GM20431 (cell line): ENCODE measurements around the gene BRAP.
"Not testable (repeated sequence)": the region's sequence is repeated elsewhere in the genome, so short reads cannot be mapped to it uniquely, and the experiment has no call there.

Source experiments
- in situ Hi-C: fragments of 300-500 bp; cut with MseI, MboI; formaldehyde crosslinking; loops from one replicate; pipeline ENCODE4 v1.15.0; 2020; ENCODE audit warnings: low sequenced_read_pairs; ENCODE audit not compliant: unreplicated experiment

The BRAP gene

DNA sequence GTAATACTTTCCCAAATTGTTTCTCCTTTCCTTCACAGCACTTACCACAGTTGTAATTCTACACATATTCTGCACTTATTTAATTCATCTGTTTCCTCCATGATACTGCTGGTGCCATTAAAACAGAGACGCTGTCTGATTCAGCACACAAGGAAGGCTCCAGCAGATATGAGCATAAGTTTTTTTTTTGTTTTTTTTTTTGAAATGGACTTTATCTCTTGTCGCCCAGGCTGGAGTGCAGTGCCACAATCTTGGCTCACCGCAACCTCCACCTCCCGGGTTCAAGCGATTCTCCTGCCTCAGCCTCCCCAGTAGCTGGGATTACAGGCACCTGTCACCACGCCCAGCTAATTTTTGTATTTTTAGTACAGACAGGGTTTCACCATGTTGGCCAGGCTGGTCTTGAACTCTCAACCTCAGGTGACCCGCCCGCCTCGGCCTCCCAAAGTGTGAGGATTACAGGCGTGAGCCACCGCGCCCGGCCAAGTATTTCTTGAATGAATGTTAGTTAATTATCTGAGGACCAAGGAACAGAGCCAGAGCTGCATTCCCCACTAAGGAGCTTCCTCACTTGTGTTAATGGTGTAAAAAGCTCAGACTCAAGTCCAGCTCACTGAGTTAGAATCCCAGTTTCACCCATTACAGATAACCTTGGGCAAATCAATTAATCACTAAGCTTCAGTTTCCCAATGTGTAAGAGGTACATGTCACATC is 1.1 kb downstream of the BRAP start:
- in situ Hi-C loops = not testable (repeated sequence)

DNA sequence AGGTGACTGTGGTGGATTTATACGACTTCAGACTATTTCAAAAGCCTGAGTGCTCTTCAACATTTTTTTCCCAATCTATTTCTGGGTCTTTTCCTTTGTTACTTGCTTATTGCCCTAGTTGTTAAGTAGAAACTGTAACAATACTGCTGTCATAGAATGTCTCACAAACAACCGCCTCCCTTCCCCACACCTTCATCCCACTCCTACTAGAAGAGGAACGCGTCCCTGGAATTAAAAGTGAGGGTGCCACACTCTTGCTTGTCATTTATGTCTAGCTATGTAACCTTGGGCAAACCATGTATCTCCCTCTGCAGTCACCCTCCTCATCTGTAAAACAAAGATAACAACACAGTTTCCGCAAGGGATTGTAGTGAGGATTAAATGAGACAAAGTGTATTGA is 8.6 kb downstream of the BRAP start:
- in situ Hi-C loops = no loop called here

DNA sequence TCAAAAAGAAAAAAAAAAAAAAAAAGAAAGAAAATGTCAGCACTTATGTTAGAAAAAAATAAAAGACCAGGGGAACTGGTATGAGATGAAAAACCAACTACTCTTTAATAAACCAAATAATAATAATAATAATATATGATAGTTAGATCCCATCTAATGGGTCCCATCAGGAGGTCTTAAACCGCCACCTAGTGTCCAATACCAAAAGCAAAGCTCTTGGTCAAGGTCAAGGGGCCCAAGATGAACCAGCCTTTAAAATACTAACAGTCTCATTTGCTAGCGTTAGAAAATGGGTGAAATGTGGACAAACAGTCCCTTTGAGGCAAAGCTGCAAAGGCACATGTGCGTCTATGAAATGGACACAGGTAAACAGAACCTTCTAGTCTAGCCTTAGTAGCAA is 12.3 kb downstream of the BRAP start:
- in situ Hi-C loops = no loop called here

DNA sequence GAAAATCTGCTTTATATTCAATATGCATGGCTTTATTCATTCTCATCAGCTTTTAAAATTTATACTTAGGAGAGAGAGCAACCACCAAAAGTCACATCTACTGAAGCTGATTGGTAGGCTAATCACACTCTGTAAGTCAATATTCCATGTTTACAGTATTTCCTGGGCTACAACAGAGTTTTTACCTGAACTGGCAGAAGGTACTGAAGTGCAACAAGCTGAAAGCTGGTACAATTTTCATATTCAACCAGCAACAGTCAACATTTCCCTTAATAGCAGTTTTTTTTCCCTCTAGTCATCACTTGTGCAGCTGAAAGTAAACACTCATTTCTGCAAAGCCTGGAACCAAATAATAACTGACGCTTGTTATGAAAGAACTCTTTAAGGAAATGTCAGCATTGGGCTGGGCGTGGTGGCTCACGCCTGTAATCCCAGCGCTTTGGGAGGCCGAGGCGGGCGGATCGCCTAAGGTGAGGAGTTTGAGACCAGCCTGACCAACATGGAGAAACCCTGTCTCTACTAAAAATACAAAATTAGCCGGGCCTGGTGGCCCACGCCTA is 12.9 kb downstream of the BRAP start:
- in situ Hi-C loops = no loop called here

DNA sequence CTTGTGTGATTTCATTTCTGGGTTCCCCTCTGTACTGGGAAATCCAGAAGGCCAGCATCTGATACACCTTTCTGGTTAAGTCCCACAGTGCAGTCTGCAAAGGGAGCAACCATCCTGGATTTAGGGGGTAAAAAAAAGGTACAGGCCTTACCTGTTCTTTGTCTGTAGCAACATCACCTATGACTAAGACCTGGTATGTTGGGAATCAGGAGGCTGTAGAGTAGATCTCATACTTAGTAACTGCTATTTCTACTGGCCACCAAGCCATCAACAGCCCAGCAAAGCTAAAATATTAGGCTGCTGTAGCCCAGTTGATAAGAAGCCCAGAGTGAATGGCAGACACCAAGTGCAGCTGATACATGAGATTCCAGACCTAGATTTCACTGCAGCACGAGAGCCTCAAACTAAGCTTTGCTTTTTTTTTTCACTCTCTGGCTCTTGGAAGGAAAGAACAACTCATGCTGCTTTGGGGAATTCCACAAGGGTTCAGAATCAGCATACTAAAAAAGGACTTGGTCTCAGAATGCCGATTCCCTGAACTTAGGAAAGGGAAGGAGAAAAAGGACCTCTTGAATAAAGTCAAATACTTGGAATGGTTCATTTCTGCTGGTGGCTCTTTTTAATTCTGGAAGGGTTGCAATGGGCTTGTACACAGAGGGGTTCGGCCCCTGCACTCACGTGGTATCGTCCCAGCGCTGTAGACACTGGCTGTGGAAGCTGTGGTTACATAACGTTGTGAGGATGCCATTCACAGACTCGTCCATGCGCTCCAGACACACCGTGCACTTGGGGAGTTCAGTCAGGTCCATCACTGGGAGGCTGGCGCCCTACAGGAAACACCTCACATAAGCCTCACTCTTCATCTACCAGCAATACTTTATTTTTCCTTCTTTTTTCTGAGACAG is 20.5 kb downstream of the BRAP start:
- in situ Hi-C loops = no loop called here

DNA sequence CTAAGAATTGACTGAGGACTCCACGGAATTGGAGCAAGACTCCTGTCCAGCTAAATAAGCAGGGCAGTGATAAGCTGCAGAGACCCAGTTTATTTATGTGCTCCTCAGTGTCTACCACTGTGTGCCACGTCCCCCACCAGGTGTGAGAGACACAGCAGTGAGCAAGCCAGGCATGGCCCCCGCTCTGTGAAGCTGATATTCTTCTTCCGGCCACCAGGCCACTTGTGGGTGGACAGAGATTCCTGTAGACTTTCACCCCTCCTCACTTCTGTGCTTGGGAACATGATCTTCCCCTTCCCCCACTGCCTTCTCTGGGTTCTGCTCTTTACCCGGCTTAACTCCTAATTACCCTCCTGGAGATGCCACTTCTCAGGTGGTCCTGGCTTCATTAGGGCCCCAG is 21.3 kb downstream of the BRAP start:
- in situ Hi-C loops = no loop called here

DNA sequence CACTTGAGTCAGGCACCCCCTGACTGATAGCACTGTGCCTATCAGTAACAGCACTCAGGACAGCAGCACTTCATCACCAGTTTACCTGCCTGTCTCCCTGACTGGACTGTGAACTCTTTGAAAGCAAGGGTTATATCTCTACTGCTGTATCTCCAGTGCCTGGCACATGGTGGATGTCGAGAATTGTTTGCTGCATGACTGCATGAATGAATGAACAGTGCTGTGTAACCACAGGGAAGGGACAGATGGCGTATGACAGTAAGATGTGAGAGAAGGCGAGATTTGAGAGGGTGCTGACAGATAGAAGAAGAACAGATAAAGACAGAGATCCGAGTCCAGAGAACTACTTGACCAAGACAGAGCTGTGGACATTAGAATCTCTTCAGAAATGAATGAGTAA is 29.7 kb downstream of the BRAP start:
- in situ Hi-C loops = no loop called here

DNA sequence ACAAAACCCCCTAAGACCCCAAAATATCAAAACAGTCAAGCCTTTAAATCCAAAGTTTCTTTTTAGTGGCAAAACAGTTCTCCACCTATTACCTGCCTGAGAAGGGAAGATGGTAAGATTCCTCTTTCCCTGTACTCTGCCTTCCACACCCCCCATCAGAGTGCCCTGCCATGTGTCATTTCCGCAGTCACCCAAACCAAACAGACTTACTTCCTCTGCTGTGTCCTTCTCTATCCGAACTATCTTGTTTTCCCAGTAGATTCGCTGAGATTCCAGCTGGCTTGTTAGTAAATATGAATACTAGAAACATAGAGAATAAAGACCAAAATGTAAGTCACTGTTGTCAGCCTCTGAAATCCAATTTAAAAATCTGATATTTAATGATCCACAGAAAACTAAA is 30.4 kb downstream of the BRAP start:
- in situ Hi-C loops = no loop called here

DNA sequence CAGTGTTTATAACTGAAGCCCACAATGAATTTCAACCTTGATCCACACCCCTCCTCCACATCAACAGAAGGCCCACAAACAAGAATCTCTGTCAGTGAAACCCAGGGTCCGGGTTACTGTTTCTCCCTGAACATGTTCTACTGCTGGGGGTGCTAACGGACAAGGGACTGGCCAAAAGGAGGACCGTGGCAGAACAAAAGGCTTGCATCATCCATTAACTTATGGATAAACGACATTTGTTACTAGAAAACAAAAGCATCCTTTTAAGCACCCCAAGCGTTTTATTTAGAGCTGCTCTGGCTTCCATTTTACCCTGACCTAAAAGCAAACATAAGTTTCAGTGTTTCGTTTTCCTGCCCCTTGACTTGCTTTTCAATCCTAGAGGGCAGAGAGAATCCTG is 32.2 kb downstream of the BRAP start:
- in situ Hi-C loops = no loop called here

DNA sequence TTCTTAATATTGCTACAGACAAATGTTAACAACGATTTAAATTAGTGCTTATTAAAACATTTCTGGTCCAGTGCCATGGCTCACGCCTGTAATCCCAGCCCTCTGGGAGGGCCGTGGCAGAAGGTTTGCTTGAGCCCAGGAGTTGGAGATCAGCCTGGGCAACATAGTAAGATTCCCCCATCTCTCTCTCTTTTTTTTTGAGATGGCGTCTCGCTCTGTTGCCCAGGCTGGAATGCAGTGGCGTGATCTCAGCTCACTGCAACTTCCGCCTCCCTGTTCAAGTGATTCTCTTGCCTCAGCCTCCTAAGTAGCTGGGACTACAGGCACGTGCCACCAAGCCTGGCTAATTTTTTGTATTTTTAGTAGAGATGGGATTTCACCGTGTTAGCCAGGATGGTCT is 33.2 kb downstream of the BRAP start:
- in situ Hi-C loops = not testable (repeated sequence)

DNA sequence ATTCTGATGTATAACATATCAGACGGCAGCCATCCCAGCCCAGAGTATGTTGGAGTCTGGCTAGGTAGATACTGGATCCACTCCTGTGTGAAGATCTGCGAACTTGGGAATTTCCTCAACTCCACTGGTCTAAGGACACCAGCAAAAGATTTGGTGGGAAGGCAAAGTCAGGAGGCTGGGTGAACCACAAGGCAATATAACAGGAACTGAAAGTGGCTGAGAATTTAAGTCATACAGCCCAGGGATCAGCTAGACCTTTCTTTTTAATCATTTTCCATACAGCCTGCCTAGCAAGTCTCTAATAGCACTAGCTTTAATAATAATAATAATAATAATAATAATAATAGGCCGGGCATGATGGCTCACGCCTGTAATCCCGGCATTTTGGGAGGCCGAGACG is 34.8 kb downstream of the BRAP start:
- in situ Hi-C loops = no loop called here

DNA sequence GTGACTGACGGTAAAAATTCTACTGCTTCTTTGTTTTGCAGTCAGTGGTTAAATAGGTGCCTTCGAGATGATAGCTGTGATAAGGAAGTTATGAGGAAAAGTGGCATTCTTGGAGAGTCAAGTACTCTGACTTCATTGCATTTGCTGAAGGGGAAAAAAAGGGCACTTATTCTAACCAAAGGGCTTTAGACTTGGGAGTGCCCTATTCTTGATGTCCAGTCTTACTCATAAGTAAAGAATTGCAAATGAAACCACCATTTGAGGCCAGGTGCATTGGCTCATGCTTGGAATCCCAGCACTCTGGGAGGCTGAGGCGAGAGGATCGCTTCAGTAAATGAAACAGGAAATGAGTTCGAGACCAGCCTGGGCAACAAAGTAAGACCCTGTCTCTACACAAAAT is 40.3 kb downstream of the BRAP start:
- in situ Hi-C loops = no loop called here

DNA sequence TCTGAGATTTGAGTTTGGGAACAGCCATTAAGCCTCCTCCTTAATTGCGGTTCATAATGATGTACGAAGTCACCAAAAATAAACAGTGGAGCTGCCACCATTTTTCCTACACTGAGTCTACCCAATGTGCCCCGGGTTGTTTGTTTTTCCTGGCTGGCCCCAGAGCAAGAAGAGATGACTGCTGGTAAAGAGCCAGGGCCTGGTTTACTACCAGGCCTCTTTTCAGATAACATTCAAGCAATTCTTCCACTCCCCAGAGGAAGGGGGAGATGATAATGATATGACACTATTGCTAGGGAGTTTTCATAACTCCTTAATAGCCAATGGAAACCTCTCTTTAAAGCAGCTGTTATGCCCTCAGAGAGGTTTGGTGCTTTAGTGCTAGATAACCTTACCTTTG is 42.3 kb downstream of the BRAP start:
- in situ Hi-C loops = no loop called here

DNA sequence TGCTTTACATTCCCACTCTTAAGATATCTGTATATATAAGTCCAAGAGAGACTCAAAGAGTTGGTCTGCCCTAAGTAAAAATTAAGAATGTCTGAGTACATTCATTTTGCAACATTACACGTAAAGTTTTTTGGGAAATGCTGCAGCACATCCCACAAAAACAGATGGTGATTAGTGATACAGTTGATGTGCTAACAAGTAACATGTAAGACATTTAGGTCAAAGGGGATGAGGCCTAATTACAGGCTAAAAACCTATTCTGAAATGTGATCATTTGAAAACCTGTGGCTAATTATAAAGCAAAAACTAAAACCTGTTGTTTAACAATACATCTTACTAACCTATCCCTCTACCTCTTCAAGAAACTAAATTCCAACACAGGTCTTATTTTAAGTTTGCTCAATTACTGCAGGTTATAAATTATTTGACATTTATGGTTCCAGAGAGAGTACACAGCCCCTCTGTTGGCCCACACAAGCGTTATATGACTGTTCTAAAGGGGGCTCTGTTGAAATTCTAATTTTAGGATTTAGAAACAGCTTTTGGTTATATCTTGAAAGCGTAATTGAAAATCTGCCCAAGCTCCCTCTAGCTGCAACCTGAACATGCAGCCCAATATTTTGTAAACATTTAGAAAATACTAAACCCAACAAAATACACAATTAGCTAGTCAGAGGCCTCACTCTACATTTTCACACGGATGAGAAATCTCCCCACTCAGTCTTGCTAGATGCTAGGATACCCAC is 42.9 kb downstream of the BRAP start:
- in situ Hi-C loops = no loop called here

DNA sequence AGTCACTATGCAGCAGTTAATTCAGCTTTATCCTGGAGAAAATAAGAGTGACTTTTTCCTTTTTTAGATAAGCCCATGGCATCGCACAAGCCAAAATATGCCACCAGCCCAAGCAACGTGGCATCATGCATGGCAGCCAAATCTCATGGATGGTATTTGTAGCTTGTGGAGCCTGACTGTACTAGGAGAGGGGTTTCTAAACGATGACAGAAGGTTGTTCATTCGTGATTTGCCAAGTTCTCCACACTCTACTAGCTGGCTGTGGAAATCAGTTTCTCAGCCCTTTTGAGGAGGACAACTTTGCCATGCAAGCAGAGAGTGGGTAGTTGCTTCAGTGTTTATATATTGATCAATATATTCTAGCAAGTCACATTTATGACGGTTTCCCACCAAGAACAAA is 45.2 kb downstream of the BRAP start:
- in situ Hi-C loops = no loop called here

DNA sequence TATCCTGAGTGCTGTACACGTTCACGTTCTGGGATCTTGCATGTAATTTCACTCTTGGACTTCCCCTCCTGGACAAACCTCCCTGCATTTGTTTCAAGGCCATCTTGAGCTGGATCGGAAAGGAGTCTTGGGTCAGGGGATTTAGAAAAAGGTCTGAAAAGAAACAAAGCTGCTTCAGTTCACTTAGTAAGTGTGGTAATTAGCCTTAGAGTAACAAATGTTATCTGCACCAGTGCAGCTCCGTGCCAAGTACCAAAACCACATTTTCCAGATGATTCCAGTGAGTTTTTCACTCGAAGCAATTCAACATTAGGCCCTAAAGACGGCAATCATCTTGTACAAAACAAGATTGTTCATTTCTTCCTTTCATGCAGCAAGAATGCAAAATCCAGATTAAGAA is 47.2 kb downstream of the BRAP start:
- in situ Hi-C loops = no loop called here

DNA sequence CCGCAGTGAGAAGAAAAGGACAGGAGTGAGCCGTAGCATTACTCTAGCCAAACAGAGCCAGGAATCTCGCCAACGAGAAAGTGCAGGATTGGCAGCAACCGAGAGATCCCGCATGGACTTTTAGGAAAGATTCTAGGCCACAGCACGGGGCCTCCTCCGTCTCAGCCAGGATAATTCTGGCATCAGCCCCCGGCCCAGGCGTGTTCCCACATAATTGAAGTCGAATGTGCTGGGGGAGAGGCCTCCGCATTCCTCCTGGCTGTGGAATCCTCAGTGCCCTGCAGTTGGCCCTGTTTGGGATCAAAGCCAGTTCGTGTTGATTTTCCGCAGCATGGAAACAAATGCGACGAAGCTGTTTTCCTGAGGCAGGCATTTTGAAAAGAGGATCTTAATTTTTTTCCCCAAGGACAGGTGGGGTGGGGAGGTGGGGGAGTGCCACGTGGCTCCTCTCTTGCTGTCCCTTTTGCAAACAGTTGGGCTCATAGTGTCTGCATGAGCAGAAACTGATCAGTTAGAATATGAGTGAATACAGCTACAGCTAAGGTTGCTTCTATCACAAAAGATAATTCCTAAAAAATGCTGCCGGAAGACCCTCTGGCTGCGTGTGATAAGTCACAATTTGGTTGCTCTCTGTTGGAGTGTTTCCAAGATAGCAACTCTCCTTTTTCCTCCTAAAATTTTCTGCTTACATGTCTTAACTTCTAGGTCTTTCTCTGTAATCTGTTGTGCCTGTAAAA is 49.4 kb downstream of the BRAP start:
- in situ Hi-C loops = no loop called here

DNA sequence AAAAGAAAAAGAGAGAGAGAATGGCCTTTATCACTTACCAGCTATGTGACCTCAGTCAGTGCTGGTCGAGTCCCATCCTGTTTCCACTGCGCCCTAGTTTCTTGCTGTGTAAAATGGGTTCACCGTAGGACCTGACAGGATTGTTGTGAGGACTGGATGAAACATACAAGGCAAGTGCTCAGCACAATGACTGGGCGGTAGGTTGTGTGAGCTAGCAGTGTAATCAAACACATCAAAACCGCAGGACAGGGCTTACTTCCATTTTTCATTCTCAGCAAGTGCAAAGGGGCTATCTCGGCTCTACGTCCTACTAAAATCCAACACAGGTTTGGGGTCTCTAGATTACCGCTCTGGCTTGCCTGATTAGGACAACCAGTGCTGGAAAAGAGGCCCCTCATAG is 50.2 kb downstream of the BRAP start:
- in situ Hi-C loops = no loop called here

DNA sequence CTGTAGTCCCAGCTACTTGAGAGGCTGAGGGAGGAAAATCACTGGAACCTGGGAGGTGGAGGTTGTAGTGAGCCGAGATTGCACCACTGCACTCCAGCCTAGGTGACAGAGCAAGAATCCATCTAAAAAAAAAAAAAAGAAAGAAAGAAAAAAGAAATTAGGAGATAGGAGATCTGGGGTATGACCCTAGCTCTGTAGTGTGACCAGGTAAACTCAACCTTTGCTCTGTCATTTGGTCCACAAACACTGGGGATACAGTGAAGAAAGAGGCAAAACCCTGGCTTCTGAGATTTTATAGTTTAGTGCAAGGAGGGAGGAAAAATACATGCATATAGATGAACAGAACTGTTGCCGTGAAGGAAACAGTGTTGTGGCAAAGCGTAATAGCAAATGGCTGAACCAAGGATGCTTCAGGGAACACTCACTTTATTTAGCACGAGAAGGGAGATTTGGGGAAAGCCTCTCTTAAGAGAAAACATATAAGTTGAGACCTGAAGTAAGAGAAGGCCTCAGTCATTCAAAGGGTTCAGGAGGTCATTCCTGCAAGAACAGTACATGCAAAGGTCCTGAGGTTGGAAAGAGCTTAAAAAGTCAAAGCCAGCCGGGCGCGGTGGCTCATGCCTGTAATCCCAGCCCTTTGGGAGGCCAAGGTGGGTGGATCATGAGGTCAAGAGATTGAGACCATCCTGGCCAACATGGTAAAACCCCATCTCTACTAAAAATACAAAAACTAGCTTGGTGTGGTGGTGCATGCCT is 57.1 kb downstream of the BRAP start:
- in situ Hi-C loops = no loop called here
